Panc1 (cell line): Measurements from ENCODE around the gene GNAS-AS1. TPM values are rescaled to one million over a fixed set of nuclear protein-coding genes. Genes with fewer than 3 reads are reported as not detected.

Experiments
- ATAC-seq: fragments of 200-7000 bp; cut with Tn5 transposase; 2 replicates; pipeline ENCODE4 v1.9.1; 2020; ENCODE audit warnings: mild to moderate bottlenecking, moderate library complexity
- BruUV-seq: library from RNA; stranded (reverse); fragments of 400-500 nt; replicated peaks from 2 replicates; lab custom pipeline; 2021; lab: Mats Ljungman, UMichigan
- CTCF ChIA-PET: fragments of 300-600 bp; sonication (Branson Sonifier 250); formaldehyde crosslinking; loops from one replicate; lab custom pipeline; 2022; ENCODE audit warnings: antibody characterized with exemption; lab: Charles Lee
- POLR2A ChIA-PET: fragments of 300-600 bp; sonication (Branson Sonifier 250); formaldehyde crosslinking; loops from one replicate; lab custom pipeline; 2022; ENCODE audit warnings: antibody characterized with exemption; lab: Charles Lee
- DNase-seq: peaks from one replicate; pipeline ENCODE4 v3.0.0-alpha.2; 2010; ENCODE audit warnings: low read depth, low spot score
- H3K27ac ChIP-seq: 2 replicates; pipeline ENCODE4 v1.5.1; 2011; ENCODE audit warnings: mild to moderate bottlenecking, low read length, inconsistent platforms
- H3K27me3 ChIP-seq: fragments of 200-500 bp; sonication (Bioruptor generic); 2 replicates; pipeline ENCODE4 v1.6.0; 2014; ENCODE audit warnings: low read length, inconsistent platforms; ENCODE audit not compliant: control insufficient read depth, insufficient read depth
- H3K36me3 ChIP-seq: fragments of 200-500 bp; sonication (Bioruptor generic); 2 replicates; pipeline ENCODE4 v1.5.1; 2014; ENCODE audit warnings: inconsistent platforms, mild to moderate bottlenecking, low read length, moderate library complexity; ENCODE audit not compliant: control insufficient read depth, insufficient read depth
- H3K4me1 ChIP-seq: 2 replicates; pipeline ENCODE4 v1.5.1; 2011; ENCODE audit warnings: inconsistent platforms, mild to moderate bottlenecking, low read length, moderate library complexity; ENCODE audit not compliant: control insufficient read depth, insufficient read depth
- H3K4me3 ChIP-seq, 2 experiments: 2 replicates each; pipeline ENCODE4 v1.5.1; 2011 to 2012; ENCODE audit warnings: low read depth in 2 of 2, low read length in 2 of 2, mild to moderate bottlenecking in 2 of 2, inconsistent platforms in 1 of 2, moderate library complexity in 1 of 2
- H3K9me3 ChIP-seq: fragments of 200-500 bp; sonication (Bioruptor generic); 2 replicates; pipeline ENCODE4 v1.5.1; 2014; ENCODE audit warnings: low read depth, mild to moderate bottlenecking, inconsistent platforms, low read length, moderate library complexity; ENCODE audit not compliant: control insufficient read depth, insufficient read depth
- CTCF ChIP-seq: fragments of 450-650 bp; IDR thresholded peaks from 2 replicates; pipeline ENCODE4 v1.5.1; 2017; ENCODE audit warnings: mild to moderate bottlenecking
- POLR2AphosphoS5 ChIP-seq: IDR thresholded peaks from 2 replicates; pipeline ENCODE4 v1.6.1; 2012; ENCODE audit warnings: mild to moderate bottlenecking, low read depth, low read length, moderate library complexity
- REST ChIP-seq, 2 experiments: IDR thresholded peaks; 2 replicates each; pipeline ENCODE4 v1.6.1; 2011 to 2012; ENCODE audit warnings: low read depth in 2 of 2, control low read depth in 1 of 2, low read length in 1 of 2, mild to moderate bottlenecking in 1 of 2, moderate library complexity in 1 of 2; ENCODE audit not compliant: insufficient read depth in 1 of 2
- SIN3A ChIP-seq: IDR thresholded peaks from 2 replicates; pipeline ENCODE4 v1.6.1; 2012; ENCODE audit warnings: low read depth, mild to moderate bottlenecking, low read length, moderate library complexity, borderline replicate concordance; ENCODE audit not compliant: insufficient read depth
- TCF7L2 ChIP-seq: IDR thresholded peaks from 2 replicates; pipeline ENCODE4 v1.6.1; 2011; ENCODE audit warnings: mild to moderate bottlenecking, low read depth, low read length, inconsistent platforms
- in situ Hi-C: cut with HindIII; loops from 2 replicates; pipeline ENCODE4 v1.10.0; 2016; ENCODE audit warnings: low sequenced_read_pairs, low pct_unique_long_range_greater_than_20kb
- intact Hi-C: fragments of 100-400 bp; cut with micrococcal nuclease; formaldehyde crosslinking; loops from one replicate; pipeline ENCODE4 v1.10.0; 2022; ENCODE audit not compliant: unreplicated experiment
- total RNA-seq: library from RNA; stranded (reverse); gene quantifications from one replicate; pipeline ENCODE4 v1.2.1, GENCODE V29; 2021; ENCODE audit not compliant: unreplicated experiment

The GNAS-AS1 gene
- total RNA-seq, 1 experiment from 2014 or later = not detected

GRCh38 chr20:58842276-58842675, 8.4 kb downstream of the GNAS-AS1 start:
- in situ Hi-C loops (no loop called here), intact Hi-C loops (loop anchor here (5.0 kb wide), 1 partner anchor 605 kb away; no protein-coding TSS in a partner anchor)
- no peak for ATAC-seq
- no peak overlapping the region for H3K27ac ChIP-seq
- H3K27me3 ChIP-seq = peaks cover 51% of the 10 kb centered on the region
- no peak for DNase-seq
- H3K9me3 ChIP-seq = no peaks in the 10 kb centered on the region
- TF ChIP-seq POLR2AphosphoS5 (no peak), REST (IDR thresholded peaks at IDR 0.05; ENCODE audit: insufficient read depth in 1 of 2, low read depth in 2 of 2, low read length in 1 of 2) (no peak), CTCF (no peak), SIN3A (no peak), TCF7L2 (no peak)
- no peaks in the 10 kb centered on the region for H3K36me3 ChIP-seq
- peaks cover 18% of the 10 kb centered on the region for H3K4me1 ChIP-seq
- ChIA-PET POLR2A (no interaction called here), CTCF (no interaction called here)
- no peak overlapping the region for H3K4me3 ChIP-seq
- BruUV-seq = no TSS peak

GRCh38 chr20:58841539-58842264, 9.0 kb downstream of the GNAS-AS1 start:
- Histone ChIP-seq H3K27ac (no peak overlapping the region), H3K4me1 (peaks cover 18% of the 10 kb centered on the region), H3K36me3 (no peaks in the 10 kb centered on the region), H3K9me3 (no peaks in the 10 kb centered on the region), H3K27me3 (peaks cover 52% of the 10 kb centered on the region), H3K4me3 (no peak overlapping the region; a peak in 1 of 4 replicates)
- no peak for DNase-seq
- ATAC-seq = no peak
- intact Hi-C loops (loop anchor here (5.0 kb wide), 1 partner anchor 604 kb away; no protein-coding TSS in a partner anchor), in situ Hi-C loops (no loop called here)
- CTCF ChIA-PET = interaction anchor here (0.6 kb wide), 1 partner anchor 260 kb away, joined by 3 read pairs; no protein-coding TSS in a partner anchor
- TF ChIP-seq POLR2AphosphoS5 (no peak), SIN3A (no peak), REST (IDR thresholded peaks at IDR 0.05; ENCODE audit: insufficient read depth in 1 of 2, low read depth in 2 of 2, low read length in 1 of 2) (no peak), CTCF (no peak), TCF7L2 (no peak)
- BruUV-seq = no TSS peak
- POLR2A ChIA-PET = no interaction called here
